ENCODE data around the gene TFDP3.

DNA sequence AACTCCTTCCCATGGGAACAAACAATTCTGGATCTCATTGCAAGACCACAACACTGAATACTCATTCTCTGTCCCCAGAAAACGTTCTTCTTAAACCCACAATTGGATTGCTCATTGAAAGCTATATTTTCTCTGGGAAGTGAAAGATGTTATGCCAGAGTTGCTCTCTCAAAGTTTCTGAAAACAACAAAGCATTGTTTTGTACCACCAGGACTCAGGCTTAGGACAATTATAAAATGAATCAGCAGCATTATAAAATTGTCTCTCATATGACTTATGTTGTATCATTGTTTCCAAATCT is 26.5 kb downstream of the TFDP3 start:
- TF ChIP-seq, protein P1, sequence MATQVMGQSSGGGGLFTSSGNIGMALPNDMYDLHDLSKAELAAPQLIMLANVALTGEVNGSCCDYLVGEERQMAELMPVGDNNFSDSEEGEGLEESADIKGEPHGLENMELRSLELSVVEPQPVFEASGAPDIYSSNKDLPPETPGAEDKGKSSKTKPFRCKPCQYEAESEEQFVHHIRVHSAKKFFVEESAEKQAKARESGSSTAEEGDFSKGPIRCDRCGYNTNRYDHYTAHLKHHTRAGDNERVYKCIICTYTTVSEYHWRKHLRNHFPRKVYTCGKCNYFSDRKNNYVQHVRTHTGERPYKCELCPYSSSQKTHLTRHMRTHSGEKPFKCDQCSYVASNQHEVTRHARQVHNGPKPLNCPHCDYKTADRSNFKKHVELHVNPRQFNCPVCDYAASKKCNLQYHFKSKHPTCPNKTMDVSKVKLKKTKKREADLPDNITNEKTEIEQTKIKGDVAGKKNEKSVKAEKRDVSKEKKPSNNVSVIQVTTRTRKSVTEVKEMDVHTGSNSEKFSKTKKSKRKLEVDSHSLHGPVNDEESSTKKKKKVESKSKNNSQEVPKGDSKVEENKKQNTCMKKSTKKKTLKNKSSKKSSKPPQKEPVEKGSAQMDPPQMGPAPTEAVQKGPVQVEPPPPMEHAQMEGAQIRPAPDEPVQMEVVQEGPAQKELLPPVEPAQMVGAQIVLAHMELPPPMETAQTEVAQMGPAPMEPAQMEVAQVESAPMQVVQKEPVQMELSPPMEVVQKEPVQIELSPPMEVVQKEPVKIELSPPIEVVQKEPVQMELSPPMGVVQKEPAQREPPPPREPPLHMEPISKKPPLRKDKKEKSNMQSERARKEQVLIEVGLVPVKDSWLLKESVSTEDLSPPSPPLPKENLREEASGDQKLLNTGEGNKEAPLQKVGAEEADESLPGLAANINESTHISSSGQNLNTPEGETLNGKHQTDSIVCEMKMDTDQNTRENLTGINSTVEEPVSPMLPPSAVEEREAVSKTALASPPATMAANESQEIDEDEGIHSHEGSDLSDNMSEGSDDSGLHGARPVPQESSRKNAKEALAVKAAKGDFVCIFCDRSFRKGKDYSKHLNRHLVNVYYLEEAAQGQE (IDR thresholded peaks at IDR 0.05; ENCODE audit: borderline replicate concordance) = no peak
- TF ChIP-seq, protein P2, sequence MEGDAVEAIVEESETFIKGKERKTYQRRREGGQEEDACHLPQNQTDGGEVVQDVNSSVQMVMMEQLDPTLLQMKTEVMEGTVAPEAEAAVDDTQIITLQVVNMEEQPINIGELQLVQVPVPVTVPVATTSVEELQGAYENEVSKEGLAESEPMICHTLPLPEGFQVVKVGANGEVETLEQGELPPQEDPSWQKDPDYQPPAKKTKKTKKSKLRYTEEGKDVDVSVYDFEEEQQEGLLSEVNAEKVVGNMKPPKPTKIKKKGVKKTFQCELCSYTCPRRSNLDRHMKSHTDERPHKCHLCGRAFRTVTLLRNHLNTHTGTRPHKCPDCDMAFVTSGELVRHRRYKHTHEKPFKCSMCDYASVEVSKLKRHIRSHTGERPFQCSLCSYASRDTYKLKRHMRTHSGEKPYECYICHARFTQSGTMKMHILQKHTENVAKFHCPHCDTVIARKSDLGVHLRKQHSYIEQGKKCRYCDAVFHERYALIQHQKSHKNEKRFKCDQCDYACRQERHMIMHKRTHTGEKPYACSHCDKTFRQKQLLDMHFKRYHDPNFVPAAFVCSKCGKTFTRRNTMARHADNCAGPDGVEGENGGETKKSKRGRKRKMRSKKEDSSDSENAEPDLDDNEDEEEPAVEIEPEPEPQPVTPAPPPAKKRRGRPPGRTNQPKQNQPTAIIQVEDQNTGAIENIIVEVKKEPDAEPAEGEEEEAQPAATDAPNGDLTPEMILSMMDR (IDR thresholded peaks at IDR 0.05; ENCODE audit: poor library complexity, severe bottlenecking) = no peak
- no peak for TF ChIP-seq EZH2 (IDR thresholded peaks at IDR 0.05; ENCODE audit: borderline replicate concordance, insufficient read depth, low read length, poor library complexity, severe bottlenecking)
- TF ChIP-seq RAD21 (conservative IDR thresholded peaks at IDR 0.05) = no peak
- no peak for TF ChIP-seq POLR2AphosphoS5 (IDR thresholded peaks at IDR 0.05)
- TF ChIP-seq MXI1 (conservative IDR thresholded peaks at IDR 0.05; ENCODE audit: poor library complexity, severe bottlenecking) = no peak
- TF ChIP-seq TAF1 (IDR thresholded peaks at IDR 0.05; ENCODE audit: low read depth) = no peak
- no peak for TF ChIP-seq EP300 (conservative IDR thresholded peaks at IDR 0.05; ENCODE audit: poor library complexity, severe bottlenecking)
- no peak for TF ChIP-seq SMC3 (conservative IDR thresholded peaks at IDR 0.05; ENCODE audit: poor library complexity)

Data from neural cell (in vitro differentiated cells).